ENCODE measurements around the gene IL2RA.

IL2RA gene

GRCh38 chr10:6082496-6083395 lies 20.6 kb upstream of the IL2RA start:
- Histone ChIP-seq H3K4me3 (ENCODE audit: low read depth, low read length) (no peak overlapping the region), H3K79me2 (ENCODE audit: control insufficient read depth, insufficient read depth, low read length, unreplicated experiment) (no peaks in the 10 kb centered on the region), H3K4me1 (ENCODE audit: control insufficient read depth, insufficient read depth, low read length, unreplicated experiment) (peaks cover 6% of the 10 kb centered on the region), H3K27ac (ENCODE audit: low read depth, low read length) (no peak overlapping the region), H3K27me3 (ENCODE audit: insufficient read depth, low read length) (peaks cover 29% of the 10 kb centered on the region), H2AFZ (ENCODE audit: low read length, unreplicated experiment) (no peak overlapping the region), H3K36me3 (ENCODE audit: insufficient read depth, low read length) (no peaks in the 10 kb centered on the region)

- H3K36me3 ChIP-seq (ENCODE audit: insufficient read depth, low read length): no peaks in the 10 kb centered on the region
- peaks cover 6% of the 10 kb centered on the region for H3K4me1 ChIP-seq (ENCODE audit: control insufficient read depth, insufficient read depth, low read length, unreplicated experiment)
- no peak overlapping the region for H3K27ac ChIP-seq (ENCODE audit: low read depth, low read length)
Measured at GRCh38 chr10:6080417-6080973, 18.3 kb upstream of the IL2RA start.

GRCh38 chr10:6079044-6079443 lies 16.9 kb upstream of the IL2RA start:
- no peaks in the 10 kb centered on the region for H3K79me2 ChIP-seq (ENCODE audit: control insufficient read depth, insufficient read depth, low read length, unreplicated experiment)
- no peak overlapping the region for H3K27ac ChIP-seq (ENCODE audit: low read depth, low read length)
- H3K36me3 ChIP-seq (ENCODE audit: insufficient read depth, low read length): no peaks in the 10 kb centered on the region
- H2AFZ ChIP-seq (ENCODE audit: low read length, unreplicated experiment): no peak overlapping the region
- no peak overlapping the region for H3K4me3 ChIP-seq (ENCODE audit: low read depth, low read length)
- H3K4me1 ChIP-seq (ENCODE audit: control insufficient read depth, insufficient read depth, low read length, unreplicated experiment): peaks cover 6% of the 10 kb centered on the region
- H3K27me3 ChIP-seq (ENCODE audit: insufficient read depth, low read length): peaks cover 57% of the 10 kb centered on the region

More at GRCh38 chr10:6080417-6080973, 18.3 kb upstream of the IL2RA start:
- no peaks in the 10 kb centered on the region for H3K79me2 ChIP-seq (ENCODE audit: control insufficient read depth, insufficient read depth, low read length, unreplicated experiment)
- peaks cover 50% of the 10 kb centered on the region for H3K27me3 ChIP-seq (ENCODE audit: insufficient read depth, low read length)
- no peak overlapping the region for H2AFZ ChIP-seq (ENCODE audit: low read length, unreplicated experiment)
- H3K4me3 ChIP-seq (ENCODE audit: low read depth, low read length): no peak overlapping the region

- H3K36me3 ChIP-seq (ENCODE audit: insufficient read depth, low read length): no peaks in the 10 kb centered on the region
- H3K27ac ChIP-seq (ENCODE audit: low read depth, low read length): no peak overlapping the region
- H2AFZ ChIP-seq (ENCODE audit: low read length, unreplicated experiment): no peak overlapping the region
- H3K4me1 ChIP-seq (ENCODE audit: control insufficient read depth, insufficient read depth, low read length, unreplicated experiment): no peaks in the 10 kb centered on the region
- no peak overlapping the region for H3K4me3 ChIP-seq (ENCODE audit: low read depth, low read length)
- peaks cover 61% of the 10 kb centered on the region for H3K27me3 ChIP-seq (ENCODE audit: insufficient read depth, low read length)
- H3K79me2 ChIP-seq (ENCODE audit: control insufficient read depth, insufficient read depth, low read length, unreplicated experiment): no peaks in the 10 kb centered on the region
Measured at GRCh38 chr10:6077071-6077675, 15.0 kb upstream of the IL2RA start.

GRCh38 chr10:6074489-6075301 lies 12.5 kb upstream of the IL2RA start:
- peak overlapping the region; percentile 21; the same call in 1 of the 2 replicates for H3K4me3 ChIP-seq (ENCODE audit: low read depth, low read length)
- peaks cover 64% of the 10 kb centered on the region for H3K27me3 ChIP-seq (ENCODE audit: insufficient read depth, low read length)
- H2AFZ ChIP-seq (ENCODE audit: low read length, unreplicated experiment): no peak overlapping the region
- no peaks in the 10 kb centered on the region for H3K4me1 ChIP-seq (ENCODE audit: control insufficient read depth, insufficient read depth, low read length, unreplicated experiment)
- no peak overlapping the region for H3K27ac ChIP-seq (ENCODE audit: low read depth, low read length)
- H3K79me2 ChIP-seq (ENCODE audit: control insufficient read depth, insufficient read depth, low read length, unreplicated experiment): no peaks in the 10 kb centered on the region
- H3K36me3 ChIP-seq (ENCODE audit: insufficient read depth, low read length): no peaks in the 10 kb centered on the region

- no peaks in the 10 kb centered on the region for H3K79me2 ChIP-seq (ENCODE audit: control insufficient read depth, insufficient read depth, low read length, unreplicated experiment)
- no peak overlapping the region for H3K27ac ChIP-seq (ENCODE audit: low read depth, low read length)
- no peaks in the 10 kb centered on the region for H3K36me3 ChIP-seq (ENCODE audit: insufficient read depth, low read length)
- no peak overlapping the region for H3K4me3 ChIP-seq (ENCODE audit: low read depth, low read length)
- no peak overlapping the region for H2AFZ ChIP-seq (ENCODE audit: low read length, unreplicated experiment)
- H3K4me1 ChIP-seq (ENCODE audit: control insufficient read depth, insufficient read depth, low read length, unreplicated experiment): no peaks in the 10 kb centered on the region
- peaks cover 63% of the 10 kb centered on the region for H3K27me3 ChIP-seq (ENCODE audit: insufficient read depth, low read length)
Measured at GRCh38 chr10:6072215-6072934, 10.2 kb upstream of the IL2RA start.

- Histone ChIP-seq H3K4me3 (ENCODE audit: low read depth, low read length) (no peak overlapping the region), H3K27me3 (ENCODE audit: insufficient read depth, low read length) (peaks cover 59% of the 10 kb centered on the region), H3K27ac (ENCODE audit: low read depth, low read length) (no peak overlapping the region)
Measured at GRCh38 chr10:6071181-6072175, 9.3 kb upstream of the IL2RA start.

GRCh38 chr10:6070660-6071059 lies 8.5 kb upstream of the IL2RA start:
- Histone ChIP-seq H3K4me1 (ENCODE audit: control insufficient read depth, insufficient read depth, low read length, unreplicated experiment) (peaks cover 7% of the 10 kb centered on the region), H3K79me2 (ENCODE audit: control insufficient read depth, insufficient read depth, low read length, unreplicated experiment) (no peaks in the 10 kb centered on the region), H2AFZ (ENCODE audit: low read length, unreplicated experiment) (no peak overlapping the region), H3K36me3 (ENCODE audit: insufficient read depth, low read length) (no peaks in the 10 kb centered on the region), H3K27ac (ENCODE audit: low read depth, low read length) (no peak overlapping the region), H3K4me3 (ENCODE audit: low read depth, low read length) (no peak overlapping the region), H3K27me3 (ENCODE audit: insufficient read depth, low read length) (peaks cover 51% of the 10 kb centered on the region)

More at GRCh38 chr10:6071181-6072175, 9.3 kb upstream of the IL2RA start:
- H3K79me2 ChIP-seq (ENCODE audit: control insufficient read depth, insufficient read depth, low read length, unreplicated experiment): no peaks in the 10 kb centered on the region
- no peaks in the 10 kb centered on the region for H3K4me1 ChIP-seq (ENCODE audit: control insufficient read depth, insufficient read depth, low read length, unreplicated experiment)
- H2AFZ ChIP-seq (ENCODE audit: low read length, unreplicated experiment): no peak overlapping the region
- H3K36me3 ChIP-seq (ENCODE audit: insufficient read depth, low read length): no peaks in the 10 kb centered on the region

All from ACC112 (cell line).